Endothelial cell of umbilical vein (primary cell): ENCODE results near the gene SMARCD1. TPM values are rescaled to one million over a fixed set of nuclear protein-coding genes. Genes with fewer than 3 reads are reported as not detected.

Experiments used
- BruUV-seq: library from RNA; stranded (reverse); fragments of 400-500 nt; replicated peaks from 2 replicates; lab custom pipeline; 2021; lab: Mats Ljungman, UMichigan
- CTCF ChIA-PET: fragments of 300-600, 350-600 bp; sonication (Branson Sonifier 250); formaldehyde crosslinking; loops from one replicate; lab custom pipeline; 2021; ENCODE audit warnings: antibody characterized with exemption, inconsistent platforms; lab: Charles Lee
- POLR2A ChIA-PET: fragments of 300-600, 350-600 bp; sonication (Branson Sonifier 250); formaldehyde crosslinking; loops from one replicate; lab custom pipeline; 2021; ENCODE audit warnings: antibody characterized with exemption, inconsistent platforms; lab: Charles Lee
- DNase-seq: peaks from one replicate; pipeline ENCODE4 v3.0.0-alpha.2; 2011; ENCODE audit warnings: low read depth, low spot score
- FAIRE-seq: peaks from 2 replicates; lab custom pipeline; 2011; peaks lifted over from hg19 to GRCh38; lab: Jason Lieb, UNC
- H2AFZ ChIP-seq: 2 replicates; pipeline ENCODE4 v1.6.0; 2012; ENCODE audit warnings: low read depth, low read length, control low read depth, inconsistent platforms
- H3K27ac ChIP-seq: 2 replicates; pipeline ENCODE4 v1.5.1; 2011; ENCODE audit warnings: low read depth, mild to moderate bottlenecking, control low read depth, low read length, moderate library complexity; ENCODE audit not compliant: insufficient read depth
- H3K27me3 ChIP-seq, 2 experiments: 2 replicates each; pipeline versions ENCODE4 v1.6.0 to v1.6.1; 2011; ENCODE audit warnings: low read length in 2 of 2, mixed read lengths in 1 of 2; ENCODE audit not compliant: control insufficient read depth in 2 of 2, insufficient read depth in 2 of 2
- H3K36me3 ChIP-seq, 2 experiments: 2 replicates in 1 of 2; 3 replicates in 1 of 2; pipeline ENCODE4 v1.5.1; 2011; ENCODE audit warnings: low read length in 2 of 2, mild to moderate bottlenecking in 1 of 2, moderate library complexity in 1 of 2; ENCODE audit not compliant: control insufficient read depth in 2 of 2, insufficient read depth in 2 of 2; ENCODE audit errors: extremely low read depth in 1 of 2
- H3K4me1 ChIP-seq: 3 replicates; pipeline ENCODE4 v1.5.1; 2011; ENCODE audit warnings: mild to moderate bottlenecking, low read length; ENCODE audit not compliant: control insufficient read depth, insufficient read depth; ENCODE audit errors: extremely low read depth
- H3K4me2 ChIP-seq: 2 replicates; pipeline ENCODE4 v1.6.1; 2011; ENCODE audit warnings: low read length, control low read depth, mixed read lengths; ENCODE audit not compliant: insufficient read depth
- H3K4me3 ChIP-seq, 3 experiments: fragments of 200-600 bp in 1 of 3; sonication (generic), shearing (Covaris generic) in 1 of 3; replicated peaks in 1 of 3; 2 replicates each; pipeline ENCODE4 v1.5.1; 2011 to 2016; ENCODE audit warnings: control low read depth in 3 of 3, low read length in 3 of 3, mild to moderate bottlenecking in 2 of 3, inconsistent platforms in 1 of 3, low read depth in 1 of 3, moderate library complexity in 1 of 3; ENCODE audit not compliant: insufficient read depth in 1 of 3
- H3K79me2 ChIP-seq: 2 replicates; pipeline ENCODE4 v1.6.0; 2012; ENCODE audit warnings: low read length, inconsistent platforms; ENCODE audit not compliant: control insufficient read depth, insufficient read depth
- H3K9ac ChIP-seq: replicated peaks from 2 replicates; pipeline ENCODE3; 2011; ENCODE audit warnings: low read length, control low read depth; ENCODE audit not compliant: insufficient read depth; ENCODE audit errors: extremely low read depth
- H3K9me1 ChIP-seq: replicated peaks from 3 replicates; pipeline ENCODE4 v1.6.0; 2011; ENCODE audit warnings: mild to moderate bottlenecking, low read length; ENCODE audit not compliant: control insufficient read depth, insufficient read depth; ENCODE audit errors: extremely low read depth
- H3K9me3 ChIP-seq: replicated peaks from 2 replicates; pipeline ENCODE4 v1.5.1; 2012; ENCODE audit warnings: low read length, inconsistent platforms; ENCODE audit not compliant: control insufficient read depth, insufficient read depth
- H4K20me1 ChIP-seq: replicated peaks from 2 replicates; pipeline ENCODE3; 2011; ENCODE audit warnings: mild to moderate bottlenecking, low read length; ENCODE audit not compliant: control insufficient read depth, insufficient read depth; ENCODE audit errors: extremely low read depth
- CTCF ChIP-seq, 2 donors: IDR thresholded peaks; 1 replicate in 1 of 2; 2 replicates in 1 of 2; pipeline ENCODE4 v1.5.1; 2011; ENCODE audit warnings: low read length in 2 of 2, mild to moderate bottlenecking in 2 of 2, moderate library complexity in 2 of 2, control low read depth in 1 of 2, inconsistent platforms in 1 of 2, low read depth in 1 of 2; ENCODE audit not compliant: insufficient read depth in 1 of 2; ENCODE audit errors: extremely low read depth in 1 of 2
- EZH2 ChIP-seq: IDR thresholded peaks from 2 replicates; pipeline ENCODE4 v1.6.1; 2012; ENCODE audit warnings: borderline replicate concordance, low read depth, mild to moderate bottlenecking, moderate library complexity, low read length, inconsistent platforms; ENCODE audit not compliant: severe bottlenecking
- FOS ChIP-seq: IDR thresholded peaks from 2 replicates; pipeline ENCODE4 v1.6.1; 2011; ENCODE audit warnings: mild to moderate bottlenecking, low read length, moderate library complexity, borderline replicate concordance; ENCODE audit not compliant: insufficient read depth
- GATA2 ChIP-seq: IDR thresholded peaks from 2 replicates; pipeline ENCODE4 v1.7.0; 2011; ENCODE audit warnings: low read depth, mild to moderate bottlenecking, moderate library complexity, mixed read lengths, low read length; ENCODE audit not compliant: insufficient read length, insufficient read depth
- JUN ChIP-seq: IDR thresholded peaks from 2 replicates; pipeline ENCODE4 v1.6.1; 2011; ENCODE audit warnings: borderline replicate concordance, low read depth; ENCODE audit not compliant: insufficient read length, insufficient read depth
- MAX ChIP-seq: IDR thresholded peaks from 2 replicates; pipeline ENCODE4 v1.6.1; 2011; ENCODE audit not compliant: insufficient read depth, insufficient read length
- MYC ChIP-seq: IDR thresholded peaks from one replicate; pipeline ENCODE4 v1.6.1; 2011; ENCODE audit warnings: mild to moderate bottlenecking, low read depth, low read length
- POLR2A ChIP-seq: IDR thresholded peaks from 2 replicates; pipeline ENCODE4 v1.6.1; 2012; ENCODE audit warnings: low read depth, mild to moderate bottlenecking, control low read depth, low read length
- POLR2AphosphoS5 ChIP-seq: IDR thresholded peaks from 2 replicates; pipeline ENCODE4 v1.6.1; 2012; ENCODE audit warnings: low read depth, mild to moderate bottlenecking, control low read depth, low read length, moderate library complexity; ENCODE audit not compliant: insufficient read depth
- dilution Hi-C: fragments of 300-500 bp; cut with MboI; formaldehyde crosslinking; loops from one replicate; pipeline ENCODE4 v1.15.0; 2019; ENCODE audit warnings: low sequenced_read_pairs; ENCODE audit not compliant: extremely low pct_ligation_motif_present
- intact Hi-C: fragments of 100-400 bp; cut with micrococcal nuclease; formaldehyde crosslinking; loops from one replicate; pipeline ENCODE4 v1.10.0; 2022
- polyA plus RNA-seq, 4 experiments: library from polyadenylated mRNA; depleted of rRNA in 3 of 4; stranded (reverse) in 3 of 4; unstranded in 1 of 4; fragments of >200 nt; gene quantifications; 2 replicates each; pipeline versions ENCODE4 v1.2.1 to v1.2.3, GENCODE V29; 2011 to 2012; ENCODE audit warnings: missing spikeins in 1 of 4
- total RNA-seq: library from RNA; stranded (reverse); gene quantifications from 2 replicates; pipeline ENCODE4 v1.2.3, GENCODE V29; 2021

Gene SMARCD1
- total and polyA plus RNA-seq, 2 donors (not counting 3 experiments of a cell fraction or from before 2014, with no cell fraction given), result 86.6 to 94.2 TPM

DNA sequence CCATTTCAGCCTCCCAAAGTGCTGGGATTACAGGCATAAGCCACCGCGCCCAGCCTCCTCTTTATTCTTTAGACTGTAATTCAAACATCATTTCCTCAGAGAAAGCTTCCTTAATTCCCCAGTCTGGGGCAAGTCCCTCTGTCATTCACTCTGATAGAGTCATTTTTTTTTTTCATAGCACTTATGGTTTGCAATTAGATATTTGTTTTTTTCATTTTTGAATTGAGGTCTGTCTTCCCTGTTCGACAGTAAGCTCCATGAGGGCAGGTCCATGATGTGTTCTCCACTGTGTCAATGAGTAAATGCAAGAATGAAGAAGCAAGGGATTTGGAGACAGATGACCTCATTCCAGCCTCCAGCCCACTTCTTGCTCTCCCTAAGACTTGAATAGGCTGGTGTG lies 15.6 kb upstream of the SMARCD1 start:
- no peaks in the 10 kb centered on the region for H4K20me1 ChIP-seq
- no peak overlapping the region for H3K4me2 ChIP-seq
- H3K9me1 ChIP-seq, result no peaks in the 10 kb centered on the region
- no peaks in the 10 kb centered on the region for H3K36me3 ChIP-seq
- H3K27ac ChIP-seq, result no peak overlapping the region
- H3K4me1 ChIP-seq, result peaks cover 4% of the 10 kb centered on the region
- no peak overlapping the region for H3K4me3 ChIP-seq
- no peak for FAIRE-seq
- no peaks in the 10 kb centered on the region for H3K79me2 ChIP-seq
- H2AFZ ChIP-seq, result no peak overlapping the region
- POLR2A ChIA-PET, result no interaction called here
- H3K9me3 ChIP-seq, result no peaks in the 10 kb centered on the region
- no peak for DNase-seq
- CTCF ChIA-PET, result interaction anchor here (0.8 to 12.1 kb wide), 8 partner anchors 9 to 292 kb away, joined by 3 to 317 read pairs (median 28); partner anchors contain the start of gene AQP6
- intact Hi-C loops, result no loop called here
- dilution Hi-C loops, result loop anchor here (25.0 kb wide), 1 partner anchor 107 kb away; the partner anchor contains the start of genes AQP2, AQP5 and AQP6
- no peak overlapping the region for H3K9ac ChIP-seq
- no peak for TF ChIP-seq MAX
- TF ChIP-seq FOS, result no peak
- no peak for TF ChIP-seq JUN
- no peak for TF ChIP-seq CTCF (IDR thresholded peaks at IDR 0.05; ENCODE audit: extremely low read depth in 1 of 2, insufficient read depth in 1 of 2, low read depth in 1 of 2, low read length in 2 of 2)
- TF ChIP-seq POLR2AphosphoS5, result no peak
- no peak for TF ChIP-seq EZH2
- TF ChIP-seq GATA2, result no peak
- TF ChIP-seq MYC, result no peak
- TF ChIP-seq POLR2A, result no peak
- peaks cover 13 to 15% of the 10 kb centered on the region in 2 experiments for H3K27me3 ChIP-seq
- no TSS peak for BruUV-seq
